UCSD-AML1 (cell line): Measurements from ENCODE around the gene ZCCHC8.
"Not testable (repeated sequence)": the region's sequence is repeated elsewhere in the genome, so short reads cannot be mapped to it uniquely, and the experiment has no call there.

Experiments
- DNase-seq: peaks from one replicate; lab custom pipeline; 2025; ENCODE audit not compliant: unreplicated experiment; lab: John Stamatoyannopoulos, UW

ZCCHC8 gene

DNA sequence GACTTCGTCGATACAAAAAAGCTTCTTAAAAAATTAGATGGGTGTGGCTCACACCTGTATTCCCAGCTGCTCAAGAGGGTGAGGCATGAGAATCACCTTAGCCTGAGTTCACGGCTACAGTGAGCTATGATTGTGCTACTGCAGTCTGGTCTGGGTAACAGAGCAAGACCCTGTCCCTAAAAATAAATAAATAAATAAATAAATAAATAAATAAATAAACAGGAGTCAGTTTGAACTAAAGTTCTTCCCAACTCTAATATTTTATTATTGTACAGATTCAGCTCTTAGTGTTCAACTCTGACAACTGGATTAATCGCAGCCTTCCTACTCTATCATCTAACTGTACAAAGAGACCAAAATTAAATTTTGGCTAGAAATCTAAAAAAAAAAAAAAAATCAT is 65.5 kb downstream of the ZCCHC8 start:
- no peak for DNase-seq

DNA sequence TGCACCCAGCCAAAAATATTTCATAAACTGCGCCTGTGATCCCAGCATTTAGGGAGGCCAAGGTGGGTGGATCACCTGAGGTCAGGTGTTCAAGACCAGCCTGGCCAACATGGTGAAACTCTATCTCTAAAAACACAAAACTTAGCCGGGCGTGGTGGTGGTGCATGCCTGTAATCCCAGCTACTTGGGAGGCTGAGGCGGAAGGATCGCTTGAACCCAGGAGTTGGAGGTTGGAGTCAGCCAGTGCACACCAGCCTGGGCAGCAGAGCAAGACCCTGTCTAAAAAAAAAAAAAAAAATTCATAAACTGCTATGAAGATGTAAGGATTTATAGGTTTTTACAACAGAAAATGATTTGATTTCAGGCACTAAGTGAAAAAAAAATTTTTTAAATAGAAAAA is 71.7 kb downstream of the ZCCHC8 start:
- not testable (repeated sequence) for DNase-seq

DNA sequence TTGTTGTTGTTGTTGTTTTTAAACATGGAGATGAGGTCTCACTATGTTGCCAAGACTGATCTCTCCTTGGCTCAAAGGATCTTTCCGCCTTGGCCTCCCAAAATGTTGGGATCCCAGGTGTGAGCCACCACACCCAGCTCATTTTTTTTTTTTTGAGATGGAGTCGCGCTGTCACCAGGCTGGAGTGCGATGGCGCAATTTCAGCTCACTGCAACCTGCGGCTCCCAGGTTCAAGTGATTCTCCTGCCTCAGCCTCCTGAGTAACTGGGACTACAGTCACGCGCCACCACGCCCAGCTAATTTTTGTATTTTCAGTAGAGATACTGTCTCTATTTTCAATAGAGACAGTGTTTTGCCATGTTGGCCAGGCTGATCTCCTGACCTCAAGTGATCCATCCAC is 73.3 kb downstream of the ZCCHC8 start:
- DNase-seq, result no peak

DNA sequence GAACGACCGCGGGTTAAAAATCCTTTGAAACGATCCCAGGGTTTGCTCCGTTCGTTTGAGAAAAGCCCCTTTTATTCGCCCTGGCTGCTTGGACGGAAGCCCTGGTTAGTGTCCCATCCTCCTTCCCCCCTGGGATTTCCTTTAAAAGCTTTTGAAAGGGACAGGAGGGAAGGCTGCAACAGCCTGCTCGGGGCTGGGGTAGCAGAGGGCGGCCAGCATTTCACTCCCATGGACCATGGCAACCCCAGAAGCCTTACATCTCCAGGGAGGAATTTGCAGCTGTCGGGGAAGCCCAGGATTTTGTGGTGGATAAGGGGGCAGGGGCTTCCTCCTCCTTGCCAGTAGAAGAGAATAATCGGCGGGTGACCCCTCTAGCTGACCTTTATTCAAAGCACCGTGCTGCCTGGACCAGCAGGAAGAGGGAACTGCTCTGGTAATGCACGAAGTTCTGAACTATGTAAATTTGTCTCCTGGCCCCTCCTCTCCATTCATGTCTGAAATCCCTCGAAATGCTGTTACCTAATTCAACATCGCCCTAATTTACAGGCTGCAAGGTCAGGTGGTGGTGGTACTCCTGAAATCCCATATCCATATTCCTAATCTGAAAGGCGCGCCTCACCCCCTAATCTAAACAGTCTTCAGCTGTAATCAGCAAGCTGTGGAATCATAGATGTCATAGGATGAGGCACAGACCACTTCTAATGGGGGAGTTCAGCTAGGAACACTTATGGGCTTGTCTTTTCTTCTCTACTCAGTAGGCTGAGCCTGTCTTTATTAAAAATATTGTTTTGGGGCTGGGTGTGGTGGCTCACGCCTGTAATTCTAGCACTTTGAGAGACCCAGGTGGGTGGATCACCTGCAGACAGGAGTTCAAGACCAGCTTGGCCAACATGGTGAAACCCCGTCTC is 77.2 kb downstream of the ZCCHC8 start:
- peak; percentile 32 for DNase-seq

DNA sequence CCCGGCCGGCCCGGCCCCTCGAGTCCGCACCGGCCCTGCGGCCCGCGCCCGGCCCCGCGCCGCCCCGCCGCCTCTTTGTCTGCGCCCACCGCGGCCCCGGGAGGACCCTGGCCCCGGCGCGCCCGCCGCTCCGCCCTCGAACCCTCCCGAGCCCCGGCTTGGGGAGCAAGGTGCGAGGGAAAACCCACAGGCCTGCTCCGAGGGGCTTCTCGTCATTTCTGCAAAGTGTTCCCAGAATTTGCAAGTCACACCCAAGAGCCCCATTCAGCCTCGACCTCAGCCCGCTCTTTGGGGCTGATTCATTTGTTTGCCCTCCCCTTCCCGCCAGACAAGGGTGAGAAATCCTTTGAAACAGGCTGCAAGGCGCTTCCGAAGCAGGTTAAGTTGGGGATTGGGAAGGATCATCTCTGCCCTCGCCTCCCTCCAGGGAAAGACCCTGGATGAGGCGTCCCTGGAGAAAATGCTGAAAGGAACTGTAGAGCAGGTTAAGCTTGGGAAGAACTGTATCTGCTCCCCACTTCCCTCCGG is 77.9 kb downstream of the ZCCHC8 start:
- DNase-seq, result peak; percentile 32

- peak; percentile 71 for DNase-seq
These were observed 78.7 kb downstream of the ZCCHC8 start, which contains the start of gene CLIP1 for GRCh38 chr12:122421821-122422729. Gene CLIP1, minus strand, starts transcription at chr12:122422669. Its CDS starts 42,217 bp downstream, at chr12:122380452.
